Endothelial cell of coronary artery (primary cell): ENCODE results near the gene DCAF8L2. TPM values are rescaled to one million over a fixed set of nuclear protein-coding genes. Genes with fewer than 3 reads are reported as not detected.

ENCODE experiments used
- total RNA-seq: library from RNA; depleted of rRNA; stranded (reverse); fragments of >200 nt; gene quantifications from 2 replicates; pipeline ENCODE4 v1.2.3, GENCODE V29; 2014

DCAF8L2 gene
- total RNA-seq = 0.19 and 0.27 TPM in 2 replicates

DNA sequence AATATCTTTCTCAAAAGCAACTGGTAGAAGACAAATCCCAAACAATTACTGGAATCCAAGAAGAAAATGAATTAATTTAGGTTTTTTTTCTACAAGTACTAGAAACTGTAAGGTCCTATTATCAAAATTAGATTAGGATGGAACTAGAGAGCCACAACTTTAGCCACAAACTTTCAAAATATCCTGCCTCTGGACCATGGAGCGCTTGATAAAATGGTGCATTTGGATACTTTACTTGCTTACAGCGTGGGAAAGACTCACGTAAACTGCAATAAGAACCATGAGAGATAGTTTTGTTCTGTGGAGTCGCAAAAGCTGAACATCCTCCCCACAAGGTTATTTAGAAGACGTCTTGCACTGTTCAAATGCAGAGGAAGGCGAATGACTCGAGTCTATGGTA is at the start of gene DCAF8L2:
Gene DCAF8L2, plus strand, starts transcription at position 301 of the 400 bp plus-strand sequence. CDS start 156,552 bp downstream, outside the sequence.

Other genes with a start within 250 kb of the DCAF8L2 start
- not detected in 2 replicates for gene PPP4R3C, start 127.0 kb upstream of the DCAF8L2 start, total RNA-seq
- not detected in 2 replicates for gene MAGEB10, start 217.6 kb downstream of the DCAF8L2 start, total RNA-seq